LNCaP clone FGC (cell line): ENCODE measurements around the gene ZNHIT6.

Experiments used
- DNase-seq: peaks from one replicate; pipeline ENCODE4 v3.0.0-alpha.2; 2011; ENCODE audit warnings: low read depth
- H3K4me3 ChIP-seq: 2 replicates; pipeline ENCODE4 v1.5.1; 2011; ENCODE audit warnings: mild to moderate bottlenecking, low read depth, low read length, control low read depth
- CTCF ChIP-seq: IDR thresholded peaks from 2 replicates; pipeline ENCODE4 v1.5.1; 2012; ENCODE audit warnings: mild to moderate bottlenecking; ENCODE audit not compliant: control insufficient read depth, insufficient read depth; ENCODE audit errors: extremely low read depth

Gene ZNHIT6

GRCh38 chr1:85621430-85621829 lies 86.8 kb downstream of the ZNHIT6 start:
- DNase-seq: no peak
- no peak for TF ChIP-seq CTCF
- H3K4me3 ChIP-seq: no peak overlapping the region

GRCh38 chr1:85617633-85618100 lies 90.6 kb downstream of the ZNHIT6 start:
- no peak overlapping the region for H3K4me3 ChIP-seq
- DNase-seq: no peak
- no peak for TF ChIP-seq CTCF

- no peak for TF ChIP-seq CTCF
- DNase-seq: no peak
- H3K4me3 ChIP-seq: no peak overlapping the region
Measured at GRCh38 chr1:85616736-85617135, 91.5 kb downstream of the ZNHIT6 start.

- TF ChIP-seq CTCF: no peak
- DNase-seq: no peak
- no peak overlapping the region for H3K4me3 ChIP-seq
Measured at GRCh38 chr1:85616364-85616705, 91.9 kb downstream of the ZNHIT6 start.

GRCh38 chr1:85615586-85616363 lies 92.5 kb downstream of the ZNHIT6 start:
- no peak for DNase-seq
- no peak for TF ChIP-seq CTCF
- no peak overlapping the region for H3K4me3 ChIP-seq

- H3K4me3 ChIP-seq: no peak overlapping the region
- DNase-seq: peak; percentile 11
- TF ChIP-seq CTCF: peak; percentile 62
Measured at GRCh38 chr1:85612704-85613361, 95.4 kb downstream of the ZNHIT6 start.
